ENCODE measurements around the gene KDSR.

KDSR gene

DNA sequence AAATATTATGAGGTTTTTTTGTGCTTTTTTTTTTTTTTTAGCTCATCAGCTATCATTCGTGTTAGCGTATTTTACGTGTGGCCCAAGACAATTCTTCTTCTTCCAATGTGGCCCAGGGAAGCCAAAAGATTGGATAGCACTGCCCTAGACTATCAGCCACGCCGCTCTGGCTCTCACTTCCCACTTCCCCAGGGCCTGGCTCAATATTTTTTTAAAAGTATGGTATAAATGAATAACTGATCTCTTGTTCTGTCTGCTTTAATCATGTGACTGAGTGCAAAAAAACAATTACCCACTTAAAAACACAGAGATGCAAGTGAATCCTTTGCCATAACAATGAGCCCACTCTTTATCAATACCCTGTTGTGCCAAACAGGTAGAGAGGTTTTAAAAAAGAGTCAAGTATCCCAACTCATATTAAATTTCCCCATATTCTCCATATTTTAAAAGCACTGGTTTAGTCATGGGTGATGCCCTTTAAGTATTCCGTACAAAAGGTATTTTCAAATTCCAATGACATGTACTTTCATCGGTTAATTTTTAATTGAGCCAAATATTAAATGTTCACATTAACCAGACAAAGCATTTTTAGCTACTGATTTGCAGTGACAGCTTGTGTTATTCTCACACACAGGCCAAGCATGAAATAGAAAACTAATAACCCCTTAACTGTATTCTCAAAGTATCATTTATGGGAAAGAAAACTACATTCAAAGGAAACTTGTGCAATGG lies 60.0 kb downstream of the KDSR start:
- no peak for DNase-seq (ENCODE audit: low read depth)

GRCh38 chr18:63306249-63306648 lies 60.8 kb downstream of the KDSR start:
- DNase-seq (ENCODE audit: low read depth), result no peak

- DNase-seq (ENCODE audit: low read depth), result no peak
Observed at GRCh38 chr18:63303547-63303946, 63.5 kb downstream of the KDSR start.

GRCh38 chr18:63302636-63303405 lies 64.2 kb downstream of the KDSR start:
- no peak for DNase-seq (ENCODE audit: low read depth)

DNA sequence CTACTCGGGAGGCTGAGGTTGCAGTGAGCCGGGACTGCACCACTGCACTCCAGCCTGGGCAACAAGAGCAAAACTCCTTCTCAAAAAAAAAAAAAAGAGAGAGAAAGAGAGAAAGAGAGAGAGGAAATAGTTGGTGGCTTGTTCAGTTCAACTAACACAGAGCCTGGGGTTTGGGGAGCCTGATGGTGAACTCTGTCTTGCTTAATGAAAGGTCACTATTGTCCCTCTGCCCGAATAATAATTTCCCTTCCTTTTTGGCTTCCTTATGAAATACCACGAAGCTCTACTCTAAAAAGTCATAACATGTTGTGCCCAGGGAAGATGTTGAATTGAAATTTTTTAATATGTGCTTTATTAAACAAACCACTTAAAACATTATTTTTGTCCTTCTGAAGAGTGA lies 64.8 kb downstream of the KDSR start:
- DNase-seq (ENCODE audit: low read depth), result no peak

GRCh38 chr18:63301434-63301833 lies 65.6 kb downstream of the KDSR start:
- no peak for DNase-seq (ENCODE audit: low read depth)

DNA sequence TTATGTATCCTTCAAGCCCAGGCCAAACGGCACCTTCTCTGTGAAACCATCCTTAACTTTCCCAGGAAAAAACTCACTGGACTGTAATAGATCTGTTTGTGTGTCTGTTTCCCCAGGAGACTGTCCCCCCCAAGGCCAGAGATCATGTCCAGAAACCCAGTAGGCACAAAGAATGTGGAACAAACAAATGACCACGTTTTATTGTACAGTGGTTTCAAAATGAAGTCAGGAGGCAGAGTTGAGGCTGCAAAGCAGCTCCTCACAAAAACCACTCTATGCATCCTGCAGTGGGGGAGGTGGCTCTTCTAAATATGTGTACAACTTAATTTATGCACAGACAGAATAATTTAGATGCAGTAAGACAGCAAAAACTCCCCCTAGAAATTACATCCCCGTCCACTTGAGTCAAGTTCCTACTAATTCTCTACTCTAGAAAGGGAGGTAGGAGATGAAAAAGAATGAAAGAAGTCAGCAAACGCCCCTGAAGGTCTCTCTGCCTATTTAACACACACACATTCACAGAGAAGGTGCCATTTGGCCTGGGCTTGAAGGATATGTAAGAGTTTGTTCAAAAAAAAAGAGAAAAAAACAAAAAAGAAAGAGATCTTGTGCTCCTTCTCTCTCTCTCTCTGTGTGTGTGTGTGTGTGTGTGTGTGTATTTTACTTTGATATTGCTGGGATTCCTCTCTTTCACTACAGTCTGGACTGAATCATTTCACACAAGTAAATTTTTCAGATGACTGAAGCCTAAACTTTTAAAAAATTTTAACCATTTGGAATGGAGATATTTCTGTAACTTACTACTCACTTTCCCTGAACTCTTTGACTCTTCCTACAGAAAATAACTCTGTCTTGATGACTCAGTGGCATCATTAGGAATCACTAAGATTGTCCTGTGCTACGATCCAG lies 66.9 kb downstream of the KDSR start:
- DNase-seq (ENCODE audit: low read depth), result no peak

- DNase-seq (ENCODE audit: low read depth), result no peak
Observed at GRCh38 chr18:63298400-63299365, 68.3 kb downstream of the KDSR start.

DNA sequence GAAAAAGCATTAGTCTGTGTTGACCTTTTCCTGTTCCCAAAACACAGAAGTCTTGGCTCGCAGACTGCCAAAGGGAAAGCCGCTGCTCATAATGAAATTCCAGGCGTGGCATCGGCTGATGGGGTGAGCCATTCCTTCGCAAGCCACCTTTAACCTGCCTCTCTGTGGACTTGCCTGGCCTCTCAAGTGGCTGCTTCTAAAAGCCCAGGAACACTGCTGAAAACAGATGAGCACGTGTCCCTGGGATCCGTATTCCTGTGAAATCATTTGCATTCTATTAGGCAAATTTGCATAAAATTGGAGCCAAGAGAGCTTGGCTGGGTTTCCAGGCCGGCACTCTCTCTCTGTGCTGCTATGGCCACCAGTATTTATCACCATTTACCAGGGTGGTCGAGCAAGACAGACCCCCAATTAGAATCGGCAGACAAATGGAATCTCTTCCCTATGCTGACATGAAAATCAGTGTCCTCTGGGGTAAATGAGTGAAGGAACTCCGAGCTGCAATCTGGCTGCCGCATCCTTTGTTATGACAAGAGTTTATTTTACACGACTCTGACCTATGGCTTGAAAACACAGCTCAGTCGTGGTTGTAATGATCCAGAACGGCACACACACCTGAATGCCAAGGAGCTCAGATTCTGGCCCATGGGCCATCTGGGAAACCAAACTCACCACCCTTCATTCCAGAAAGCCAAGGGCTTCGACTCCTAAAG lies 69.2 kb downstream of the KDSR start:
- DNase-seq (ENCODE audit: low read depth), result no peak

- DNase-seq (ENCODE audit: low read depth), result no peak
Observed at GRCh38 chr18:63293935-63294334, 73.1 kb downstream of the KDSR start.

DNA sequence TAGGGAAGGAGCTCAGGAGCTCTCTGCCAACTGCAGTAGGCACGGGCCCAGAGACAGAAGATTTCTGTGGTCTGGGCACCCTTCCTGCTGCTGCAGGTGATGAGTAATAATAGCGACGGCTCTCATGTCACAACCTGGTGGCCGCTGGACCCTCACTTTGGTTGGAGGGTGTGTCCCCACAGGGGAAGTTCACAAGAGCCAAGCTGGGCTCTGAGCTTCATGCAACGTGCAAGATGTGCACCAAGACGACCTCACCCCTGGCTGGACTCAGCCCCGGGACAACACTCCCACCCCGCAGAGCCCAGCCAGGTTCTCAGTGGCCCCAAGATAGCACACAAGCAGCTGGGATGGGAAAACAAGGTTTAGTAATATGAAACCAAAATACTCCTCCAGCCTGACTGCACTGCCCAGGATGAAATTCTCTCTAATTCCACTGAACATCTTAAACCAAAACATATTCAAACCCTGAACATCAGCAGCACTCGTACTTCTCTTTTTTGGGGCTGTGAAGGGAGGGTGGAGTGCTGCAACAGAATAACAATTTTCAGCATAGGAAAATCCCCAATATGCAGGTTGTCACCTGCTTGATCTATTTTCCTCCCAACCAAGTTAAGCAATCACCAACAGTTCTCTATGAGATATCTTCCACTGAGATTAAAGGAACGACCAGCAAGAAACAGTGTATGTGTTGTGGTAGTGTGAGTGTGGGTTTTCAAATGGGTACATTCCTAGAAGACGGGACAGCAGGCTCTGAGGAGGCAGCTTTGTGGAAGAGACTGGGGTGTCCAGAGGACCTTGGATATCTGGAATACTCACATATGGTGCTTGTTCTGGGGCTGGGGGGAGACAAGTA lies 73.9 kb downstream of the KDSR start:
- no peak for DNase-seq (ENCODE audit: low read depth)

DNA sequence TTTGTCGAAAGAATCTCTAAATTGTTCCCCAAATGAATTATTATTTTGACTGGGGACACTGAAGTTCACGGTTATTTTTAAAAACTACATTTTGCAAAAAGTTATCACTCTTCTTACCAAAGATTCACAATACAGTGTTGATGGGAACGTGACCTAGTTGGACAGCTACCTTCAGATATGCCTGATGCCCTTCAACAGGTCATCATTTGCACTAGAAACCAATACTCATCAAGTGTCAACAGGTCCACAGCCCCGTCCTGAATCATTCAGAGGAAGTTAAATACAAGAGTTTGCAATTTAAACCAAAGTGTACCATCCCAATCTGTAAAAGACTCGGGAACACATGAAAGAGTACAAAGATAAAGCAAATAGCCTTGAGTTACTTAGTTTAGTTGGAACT lies 75.7 kb downstream of the KDSR start:
- DNase-seq (ENCODE audit: low read depth), result no peak

GRCh38 chr18:63290821-63291200 lies 76.2 kb downstream of the KDSR start:
- no peak for DNase-seq (ENCODE audit: low read depth)

DNA sequence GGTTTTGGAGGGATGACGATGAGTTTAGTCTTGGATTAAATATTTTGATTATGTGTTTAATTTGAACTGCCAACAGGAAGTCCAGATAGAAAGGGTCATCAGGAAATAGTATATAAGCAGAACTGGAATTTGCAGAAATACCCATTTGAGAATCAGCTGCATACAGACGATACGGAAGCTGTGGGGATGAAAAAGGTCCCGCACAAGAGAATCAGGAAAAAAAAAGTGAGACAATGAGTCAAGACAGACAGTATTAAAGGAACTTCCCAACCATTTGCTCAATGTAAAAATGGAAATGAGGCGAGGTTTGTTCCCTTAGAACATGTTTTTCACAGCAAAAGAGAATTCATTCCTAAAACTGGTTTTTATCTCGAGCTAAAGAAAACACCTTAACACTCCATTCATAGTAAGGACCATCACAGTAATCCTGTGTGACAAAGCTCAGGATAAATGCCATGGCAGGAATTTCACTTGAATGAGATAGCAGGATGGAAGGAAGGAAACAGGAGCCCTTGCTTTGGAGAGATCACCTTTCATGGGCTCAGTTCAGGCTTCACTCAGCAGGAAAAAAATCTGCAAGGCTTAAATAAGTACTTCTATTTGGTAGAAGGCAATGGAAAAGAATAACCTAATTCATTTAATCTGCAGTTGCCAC lies 76.7 kb downstream of the KDSR start:
- DNase-seq (ENCODE audit: low read depth), result no peak

GRCh38 chr18:63288311-63288710 lies 78.7 kb downstream of the KDSR start:
- DNase-seq (ENCODE audit: low read depth), result no peak

GRCh38 chr18:63287691-63288220 lies 79.2 kb downstream of the KDSR start:
- no peak for DNase-seq (ENCODE audit: low read depth)

DNA sequence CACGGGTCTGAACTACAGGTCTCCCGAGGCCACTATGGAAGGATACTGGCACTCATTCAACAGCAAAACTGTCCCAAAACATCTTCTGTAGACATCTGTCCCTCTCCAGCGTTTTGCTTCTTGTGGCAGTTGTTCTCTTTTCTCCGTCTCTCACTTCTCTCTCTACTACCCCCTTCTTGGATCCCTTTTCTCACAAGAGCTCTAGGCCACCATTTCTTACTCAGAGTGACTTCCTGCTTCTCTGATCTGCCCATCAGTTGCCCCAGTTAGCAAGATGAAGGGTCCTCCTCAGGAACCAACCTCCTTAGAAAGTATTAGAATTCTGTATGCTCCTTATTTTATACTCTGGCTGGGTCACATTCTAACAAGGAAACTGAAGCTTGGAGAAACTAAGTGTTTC lies 80.1 kb downstream of the KDSR start:
- no peak for DNase-seq (ENCODE audit: low read depth)

- DNase-seq (ENCODE audit: low read depth), result no peak
Observed at GRCh38 chr18:63284827-63285733, 81.9 kb downstream of the KDSR start.

Data from HS-27A (cell line).